VCaP (cell line): ENCODE results near the gene OAS2.

ENCODE experiments used
- H3K27ac ChIP-seq: fragments of 450-650 bp; 2 replicates; pipeline ENCODE4 v1.5.1; 2017
- TF ChIP-seq, protein P1 (sequence below): fragments of 450-650 bp; conservative IDR thresholded peaks from 2 replicates; pipeline ENCODE4 v1.5.1; 2017; ENCODE audit warnings: mild to moderate bottlenecking, moderate library complexity

OAS2 gene

DNA sequence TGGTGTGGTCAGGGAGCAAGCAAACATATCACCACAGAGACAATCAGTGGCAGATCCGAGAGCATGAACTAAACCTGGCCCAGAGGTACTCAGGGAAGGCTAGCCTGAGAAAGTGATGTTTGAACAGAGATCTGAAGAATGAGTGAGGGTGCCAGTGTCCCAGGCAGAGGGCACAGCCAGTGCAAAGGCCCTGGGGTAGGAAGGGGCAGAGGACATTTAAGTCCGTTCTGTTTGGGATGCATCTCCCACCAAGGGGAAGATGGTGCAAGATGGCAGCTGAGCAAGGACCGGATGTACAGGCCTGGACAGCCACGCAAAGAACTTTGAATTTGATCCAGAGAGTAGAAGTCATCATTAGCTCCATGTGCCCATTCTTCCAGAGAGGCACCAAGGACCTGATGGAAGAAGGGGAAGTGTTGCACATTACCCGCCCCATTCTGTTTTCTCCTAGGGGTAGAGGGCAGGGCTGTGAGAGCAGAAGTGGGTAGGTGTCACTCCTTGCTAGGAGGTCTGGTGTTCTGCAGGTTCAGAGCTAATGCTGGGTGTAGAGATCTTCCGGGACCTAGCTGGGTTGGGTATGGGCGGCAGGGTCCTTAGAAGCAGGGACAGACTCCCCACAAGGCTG, 82.1 kb downstream of the OAS2 start:
- H3K27ac ChIP-seq = no peak overlapping the region
- TF ChIP-seq, protein P1, sequence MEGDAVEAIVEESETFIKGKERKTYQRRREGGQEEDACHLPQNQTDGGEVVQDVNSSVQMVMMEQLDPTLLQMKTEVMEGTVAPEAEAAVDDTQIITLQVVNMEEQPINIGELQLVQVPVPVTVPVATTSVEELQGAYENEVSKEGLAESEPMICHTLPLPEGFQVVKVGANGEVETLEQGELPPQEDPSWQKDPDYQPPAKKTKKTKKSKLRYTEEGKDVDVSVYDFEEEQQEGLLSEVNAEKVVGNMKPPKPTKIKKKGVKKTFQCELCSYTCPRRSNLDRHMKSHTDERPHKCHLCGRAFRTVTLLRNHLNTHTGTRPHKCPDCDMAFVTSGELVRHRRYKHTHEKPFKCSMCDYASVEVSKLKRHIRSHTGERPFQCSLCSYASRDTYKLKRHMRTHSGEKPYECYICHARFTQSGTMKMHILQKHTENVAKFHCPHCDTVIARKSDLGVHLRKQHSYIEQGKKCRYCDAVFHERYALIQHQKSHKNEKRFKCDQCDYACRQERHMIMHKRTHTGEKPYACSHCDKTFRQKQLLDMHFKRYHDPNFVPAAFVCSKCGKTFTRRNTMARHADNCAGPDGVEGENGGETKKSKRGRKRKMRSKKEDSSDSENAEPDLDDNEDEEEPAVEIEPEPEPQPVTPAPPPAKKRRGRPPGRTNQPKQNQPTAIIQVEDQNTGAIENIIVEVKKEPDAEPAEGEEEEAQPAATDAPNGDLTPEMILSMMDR = no peak

GRCh38 chr12:113061061-113061694, 82.9 kb downstream of the OAS2 start:
- H3K27ac ChIP-seq = no peak overlapping the region
- TF ChIP-seq, protein P1 = no peak
